Duodenal mucosa (tissue), 2 donors: ENCODE measurements around the gene AMFR.

Experiments used
- H3K27ac ChIP-seq: one replicate; pipeline ENCODE4 v1.7.0; 2013; ENCODE audit warnings: low read depth, low read length
- H3K27me3 ChIP-seq, 2 donors: one replicate each; pipeline ENCODE4 v1.7.0; 2013; ENCODE audit warnings: low read length in 2 of 2, control low read depth in 1 of 2; ENCODE audit not compliant: insufficient read depth in 2 of 2, control insufficient read depth in 1 of 2
- H3K36me3 ChIP-seq, 2 donors: one replicate each; pipeline ENCODE4 v1.7.0; 2013; ENCODE audit warnings: low read length in 2 of 2, control low read depth in 1 of 2; ENCODE audit not compliant: insufficient read depth in 2 of 2, control insufficient read depth in 1 of 2
- H3K4me1 ChIP-seq, 2 donors: one replicate each; pipeline ENCODE4 v1.7.0; 2013; ENCODE audit warnings: low read length in 2 of 2, control low read depth in 1 of 2; ENCODE audit not compliant: insufficient read depth in 2 of 2, control insufficient read depth in 1 of 2
- H3K4me3 ChIP-seq, 2 donors: one replicate each; pipeline ENCODE4 v1.7.0; 2013; ENCODE audit warnings: low read length in 2 of 2, low read depth in 1 of 2
- H3K9ac ChIP-seq, 2 donors: one replicate each; pipeline ENCODE4 v1.7.0; 2013; ENCODE audit warnings: low read length in 2 of 2, low read depth in 1 of 2
- H3K9me3 ChIP-seq, 2 donors: one replicate each; pipeline ENCODE4 v1.7.0; 2013; ENCODE audit warnings: low read length in 2 of 2, control low read depth in 1 of 2; ENCODE audit not compliant: control insufficient read depth in 1 of 2

The AMFR gene

DNA sequence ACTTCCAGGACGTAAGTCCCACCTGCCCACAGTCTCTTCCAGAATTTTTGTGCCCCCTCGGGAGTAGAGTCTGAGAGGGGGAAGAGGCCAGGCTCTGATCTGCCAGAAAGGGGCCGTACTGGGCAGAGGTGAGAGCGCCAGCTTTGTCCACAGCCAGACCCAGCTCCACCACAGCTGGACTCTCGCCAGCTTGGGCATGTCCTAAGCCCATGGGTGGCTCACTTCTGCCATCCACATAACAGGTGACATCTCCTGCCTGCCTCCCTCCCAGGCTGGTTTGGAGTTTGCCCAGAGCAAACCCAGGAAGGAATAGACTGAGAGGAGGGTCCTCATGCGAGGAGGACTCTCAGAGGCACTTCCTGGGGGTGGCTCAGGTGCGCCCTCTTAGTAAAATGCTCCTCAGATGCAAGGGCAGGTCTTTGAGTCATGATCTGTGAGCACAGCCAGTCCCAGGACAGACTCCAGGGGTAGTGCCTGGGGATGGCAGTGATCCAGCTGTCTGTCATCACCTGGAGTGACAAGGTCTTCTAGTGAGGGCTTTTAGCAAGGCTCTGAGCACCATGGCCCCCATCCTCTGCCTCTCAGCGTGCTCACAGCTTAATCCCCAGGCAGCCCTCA is 89.2 kb downstream of the AMFR start:
- H3K27ac ChIP-seq: no peak overlapping the region
- no peaks in the 10 kb centered on the region for H3K9me3 ChIP-seq
- no peaks in the 10 kb centered on the region for H3K4me1 ChIP-seq
- no peak overlapping the region for H3K9ac ChIP-seq
- no peaks in the 10 kb centered on the region for H3K27me3 ChIP-seq
- H3K4me3 ChIP-seq: no peak overlapping the region
- no peaks in the 10 kb centered on the region for H3K36me3 ChIP-seq

DNA sequence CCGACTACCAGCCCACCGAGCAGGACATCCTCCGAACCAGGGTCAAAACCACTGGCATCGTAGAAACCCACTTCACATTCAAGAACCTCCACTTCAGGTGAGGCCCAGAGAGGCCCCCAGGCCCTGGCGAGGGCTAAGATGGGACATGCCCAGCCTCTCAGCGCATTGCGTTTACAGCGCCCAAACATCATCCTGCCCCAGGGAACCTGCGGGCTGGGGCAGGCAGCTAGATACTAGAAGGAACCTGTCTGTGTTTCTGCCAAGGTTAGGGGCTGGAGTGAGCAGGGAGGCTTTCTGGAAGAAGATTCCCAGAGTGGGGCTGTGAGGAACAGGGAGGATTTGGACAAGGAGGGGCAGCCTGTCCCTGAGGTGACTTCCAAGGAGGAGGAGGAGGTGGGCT is 90.6 kb downstream of the AMFR start:
- no peak overlapping the region for H3K27ac ChIP-seq
- H3K9ac ChIP-seq: no peak overlapping the region

DNA sequence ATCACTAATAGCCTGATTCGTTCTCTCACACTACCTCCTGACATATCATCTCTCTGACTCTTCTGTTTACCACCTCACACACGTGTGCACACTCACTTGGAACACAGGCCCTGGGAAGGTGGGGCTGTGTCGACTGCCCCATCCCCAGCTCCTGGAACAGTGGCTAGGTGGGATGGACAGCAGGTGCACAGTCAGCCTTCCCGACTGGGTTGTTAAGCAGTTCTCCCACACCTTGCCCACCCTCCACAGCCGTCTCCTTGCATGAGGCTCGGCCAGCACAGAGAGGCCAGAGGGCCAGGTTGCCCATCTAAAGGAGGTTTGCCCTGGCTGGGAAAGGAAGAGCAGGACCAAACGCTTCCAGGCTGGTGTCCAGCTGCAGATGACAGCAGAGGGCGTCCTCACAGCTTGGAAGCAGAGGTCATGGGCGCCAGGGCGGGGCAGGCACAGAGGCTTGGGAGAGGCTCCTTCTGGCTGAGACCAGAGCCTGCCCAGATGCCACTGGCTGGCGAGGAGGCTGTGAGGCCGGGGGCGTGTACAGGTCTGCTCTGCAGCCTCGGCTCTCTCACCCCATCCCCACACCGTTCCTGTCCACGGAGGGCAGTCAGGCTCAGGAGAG is 92.8 kb downstream of the AMFR start:
- no peaks in the 10 kb centered on the region for H3K9me3 ChIP-seq
- H3K27me3 ChIP-seq: no peaks in the 10 kb centered on the region
- no peak overlapping the region for H3K27ac ChIP-seq
- H3K4me3 ChIP-seq: no peak overlapping the region
- no peaks in the 10 kb centered on the region for H3K4me1 ChIP-seq
- H3K36me3 ChIP-seq: no peaks in the 10 kb centered on the region
- H3K9ac ChIP-seq: no peak overlapping the region

More for the DNA sequence above, 90.6 kb downstream of the AMFR start:
- Histone ChIP-seq H3K4me3 (no peak overlapping the region), H3K9me3 (no peaks in the 10 kb centered on the region), H3K4me1 (no peaks in the 10 kb centered on the region), H3K27me3 (no peaks in the 10 kb centered on the region), H3K36me3 (no peaks in the 10 kb centered on the region)

GRCh38 chr16:56331915-56332314 is 93.4 kb downstream of the AMFR start:
- Histone ChIP-seq H3K4me3 (no peak overlapping the region), H3K9me3 (no peaks in the 10 kb centered on the region), H3K36me3 (no peaks in the 10 kb centered on the region), H3K9ac (no peak overlapping the region), H3K27ac (no peak overlapping the region), H3K27me3 (no peaks in the 10 kb centered on the region), H3K4me1 (no peaks in the 10 kb centered on the region)

- H3K36me3 ChIP-seq: no peaks in the 10 kb centered on the region
- H3K4me1 ChIP-seq: no peaks in the 10 kb centered on the region
- H3K9me3 ChIP-seq: no peaks in the 10 kb centered on the region
- H3K27ac ChIP-seq: no peak overlapping the region
- H3K4me3 ChIP-seq: no peak overlapping the region
- no peak overlapping the region for H3K9ac ChIP-seq
- no peaks in the 10 kb centered on the region for H3K27me3 ChIP-seq
Observed at GRCh38 chr16:56331399-56331798, 93.9 kb downstream of the AMFR start.

DNA sequence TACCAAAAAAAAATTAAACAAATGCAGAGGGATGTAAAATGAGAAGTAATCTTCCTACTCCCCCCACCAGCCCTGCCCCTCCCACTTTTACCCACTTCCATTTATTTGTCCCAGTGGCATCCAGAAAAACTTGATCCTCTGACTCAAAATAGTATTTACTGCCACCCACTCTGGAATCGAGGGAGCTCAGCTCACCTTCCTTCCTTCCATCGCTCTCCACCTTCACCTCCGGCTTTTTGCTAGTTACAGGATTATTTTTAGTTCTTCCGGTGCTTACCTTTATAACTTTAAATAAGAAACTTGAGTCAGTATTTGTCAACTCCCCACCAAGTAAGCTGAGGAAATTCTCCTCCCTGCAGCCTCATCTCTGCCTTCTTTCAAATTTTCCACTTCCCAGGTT is 94.9 kb downstream of the AMFR start:
- H3K27me3 ChIP-seq: no peaks in the 10 kb centered on the region
- no peak overlapping the region for H3K27ac ChIP-seq
- H3K36me3 ChIP-seq: no peaks in the 10 kb centered on the region
- H3K9me3 ChIP-seq: no peaks in the 10 kb centered on the region
- no peaks in the 10 kb centered on the region for H3K4me1 ChIP-seq
- H3K4me3 ChIP-seq: no peak overlapping the region
- no peak overlapping the region for H3K9ac ChIP-seq

DNA sequence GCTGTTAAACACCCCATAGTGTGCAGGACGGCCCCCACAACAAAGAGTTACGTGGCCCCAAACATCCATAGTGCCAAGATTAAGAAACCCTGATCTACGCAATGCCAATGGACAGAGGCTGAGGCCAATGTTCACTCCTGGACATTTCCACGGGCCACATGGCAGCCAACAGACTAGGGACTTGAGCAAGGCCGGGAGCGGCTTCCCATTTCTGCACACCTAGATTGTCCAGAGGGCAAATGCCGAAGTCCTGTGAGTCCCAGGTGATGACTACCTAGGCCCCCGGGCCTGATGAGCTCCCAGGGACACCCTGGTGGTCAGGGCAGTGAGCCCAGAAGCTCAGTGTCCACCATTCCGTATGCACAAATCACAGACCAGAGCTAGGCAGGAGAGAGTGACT is 95.5 kb downstream of the AMFR start:
- no peaks in the 10 kb centered on the region for H3K9me3 ChIP-seq
- no peak overlapping the region for H3K27ac ChIP-seq
- H3K36me3 ChIP-seq: no peaks in the 10 kb centered on the region
- H3K9ac ChIP-seq: no peak overlapping the region
- H3K4me3 ChIP-seq: no peak overlapping the region
- no peaks in the 10 kb centered on the region for H3K27me3 ChIP-seq
- no peaks in the 10 kb centered on the region for H3K4me1 ChIP-seq

GRCh38 chr16:56328276-56329022 is 96.9 kb downstream of the AMFR start:
- Histone ChIP-seq H3K4me3 (no peak overlapping the region), H3K4me1 (no peaks in the 10 kb centered on the region), H3K9ac (no peak overlapping the region), H3K9me3 (no peaks in the 10 kb centered on the region), H3K36me3 (no peaks in the 10 kb centered on the region), H3K27me3 (no peaks in the 10 kb centered on the region), H3K27ac (no peak overlapping the region)

GRCh38 chr16:56327929-56328258 is 97.5 kb downstream of the AMFR start:
- Histone ChIP-seq H3K9ac (no peak overlapping the region), H3K27ac (no peak overlapping the region), H3K4me1 (no peaks in the 10 kb centered on the region), H3K9me3 (no peaks in the 10 kb centered on the region), H3K27me3 (no peaks in the 10 kb centered on the region), H3K36me3 (no peaks in the 10 kb centered on the region), H3K4me3 (no peak overlapping the region)

DNA sequence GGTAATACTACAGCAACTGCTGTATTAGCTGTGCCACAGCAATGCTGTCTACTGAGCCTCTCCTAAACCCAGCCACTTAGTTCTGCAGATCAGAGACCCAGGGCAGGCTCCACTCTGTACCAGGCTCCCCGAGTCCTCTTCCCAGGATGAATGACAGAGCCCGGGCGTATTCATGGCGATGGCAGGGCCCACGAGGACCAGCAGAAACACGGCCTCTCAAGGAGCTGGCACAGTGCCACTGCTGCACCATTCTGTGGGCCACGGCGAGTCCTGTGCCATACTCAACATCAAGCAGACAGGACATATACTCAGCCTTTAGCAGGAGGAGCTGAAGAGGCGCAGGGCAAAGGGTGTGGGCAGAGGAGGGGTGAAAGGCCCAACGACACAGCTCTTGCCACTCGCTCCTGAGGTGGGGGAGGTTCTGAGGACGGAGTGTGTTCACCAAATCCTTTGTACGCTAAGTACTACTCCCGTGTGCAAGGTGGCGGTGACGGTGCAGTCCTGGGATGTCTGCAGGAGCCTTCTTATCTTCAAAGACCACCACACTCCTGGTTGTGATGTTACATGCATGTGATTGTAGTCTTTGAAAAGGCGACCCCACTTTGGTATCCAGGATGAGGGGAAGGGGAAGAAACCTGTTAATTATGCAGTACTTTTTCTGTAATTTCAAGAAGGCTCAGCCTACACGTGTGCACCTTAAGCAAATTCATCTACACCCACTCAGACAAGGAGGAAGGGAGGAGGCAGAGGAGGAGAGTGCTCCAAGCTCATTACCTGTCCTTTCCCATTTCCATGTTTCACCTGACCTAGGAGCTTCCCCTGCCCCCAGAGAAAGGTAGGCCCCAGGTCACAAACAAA is 98.0 kb downstream of the AMFR start:
- Histone ChIP-seq H3K9me3 (no peaks in the 10 kb centered on the region), H3K9ac (no peak overlapping the region), H3K36me3 (no peaks in the 10 kb centered on the region), H3K4me1 (no peaks in the 10 kb centered on the region), H3K27ac (no peak overlapping the region), H3K27me3 (no peaks in the 10 kb centered on the region), H3K4me3 (no peak overlapping the region)
